Lung microvascular endothelial cell (primary cell): ENCODE measurements around the gene RFT1. TPM values are rescaled to one million over a fixed set of nuclear protein-coding genes. Genes with fewer than 3 reads are reported as not detected.
"Not testable (repeated sequence)": the region's sequence is repeated elsewhere in the genome, so short reads cannot be mapped to it uniquely, and the experiment has no call there.

ENCODE experiments used
- DNase-seq, 2 donors: peaks; one replicate each; pipeline versions ENCODE4 v3.0.0 to v3.0.0-alpha.2; 2010; ENCODE audit warnings: low read depth in 2 of 2
- total RNA-seq: library from RNA; depleted of rRNA; stranded (reverse); fragments of >200 nt; gene quantifications from 2 replicates; pipeline ENCODE4 v1.2.1, GENCODE V29; 2014

RFT1 gene
- total RNA-seq, 1 donor from 2014 or later = 11.3 TPM

GRCh38 chr3:53071882-53072431, 58.3 kb downstream of the RFT1 start:
- DNase-seq = no peak

DNA sequence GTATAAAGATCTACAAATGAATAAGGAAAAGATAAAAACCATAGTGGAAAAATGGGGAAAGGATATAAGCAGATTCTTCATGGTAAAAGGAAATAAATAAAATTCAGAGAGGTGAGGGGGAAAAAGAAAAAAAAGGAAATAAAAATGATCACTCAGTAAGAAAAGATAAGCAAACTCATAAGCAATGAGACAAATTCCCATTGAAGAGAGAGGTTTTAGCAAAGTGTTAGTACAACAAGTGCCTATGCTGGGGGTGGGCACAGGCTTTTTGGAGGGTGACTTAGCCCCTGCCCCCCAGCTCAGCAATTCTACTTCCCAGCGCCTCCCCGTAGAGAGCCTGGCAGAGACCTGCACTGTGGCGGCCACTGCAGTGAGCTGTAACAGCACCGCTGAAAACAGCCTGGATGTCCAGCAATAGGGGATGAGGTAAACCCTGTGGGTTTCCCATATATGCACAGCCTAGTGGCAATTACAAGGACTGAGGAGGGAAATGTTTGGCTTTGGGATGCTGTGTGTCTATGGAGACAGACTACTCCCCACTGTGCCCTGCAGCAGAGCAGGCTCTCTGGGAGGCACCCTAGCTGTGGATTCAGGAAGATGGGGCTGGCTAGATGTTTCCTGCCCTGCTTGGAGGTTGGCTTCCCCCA, 60.7 kb downstream of the RFT1 start:
- no peak for DNase-seq

DNA sequence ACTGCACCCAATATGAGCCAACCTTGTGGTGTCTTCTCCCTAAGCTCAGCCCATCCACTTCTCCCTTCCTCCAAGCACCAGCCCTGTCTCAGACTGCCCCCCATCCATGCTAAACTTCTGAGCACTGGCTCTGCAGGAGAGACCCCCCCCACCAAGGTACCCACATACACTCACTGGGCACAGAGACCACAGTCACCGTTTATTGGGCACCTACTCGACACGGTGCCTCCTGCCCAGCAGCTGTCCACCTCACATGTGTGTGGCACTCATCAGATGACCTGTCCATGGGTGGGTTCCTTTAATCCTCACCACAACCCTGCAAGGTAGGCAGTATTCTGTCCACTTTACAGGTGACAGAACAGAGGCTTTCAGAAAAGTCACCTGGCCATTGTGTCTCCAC, 62.1 kb downstream of the RFT1 start:
- no peak for DNase-seq

- DNase-seq = no peak
Observed at GRCh38 chr3:53067567-53067966, 62.7 kb downstream of the RFT1 start.

DNA sequence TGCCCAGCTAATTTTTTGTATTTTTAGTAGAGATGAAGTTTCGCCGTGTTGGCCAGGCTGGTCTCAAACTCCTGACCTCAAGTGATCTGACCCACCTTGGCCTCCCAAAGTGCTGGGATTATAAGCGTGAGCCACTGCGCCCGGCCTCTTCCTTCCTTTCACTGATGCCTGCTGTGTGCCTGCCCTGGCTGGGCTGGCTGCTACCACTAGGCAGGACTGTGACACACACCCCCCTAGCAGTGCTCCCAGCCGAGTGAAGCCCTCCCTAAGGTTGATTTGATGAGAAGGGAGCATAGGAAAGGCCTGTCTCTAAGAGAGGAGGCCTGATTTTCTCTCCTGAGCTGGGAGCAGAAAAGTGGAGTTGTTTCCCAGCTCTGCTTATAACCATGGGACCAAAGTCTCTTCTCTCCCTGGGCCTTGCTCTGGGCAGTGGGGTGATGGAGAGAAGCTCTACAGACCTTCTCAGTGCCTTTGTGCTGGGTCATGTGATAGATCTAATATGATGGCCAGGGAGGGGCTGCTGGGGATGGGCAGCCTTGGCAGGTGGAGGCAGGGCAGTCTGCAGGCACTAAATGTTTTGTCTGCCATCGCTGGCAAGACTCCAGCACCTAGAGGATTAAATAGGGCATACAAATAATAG, 64.3 kb downstream of the RFT1 start:
- no peak for DNase-seq

DNA sequence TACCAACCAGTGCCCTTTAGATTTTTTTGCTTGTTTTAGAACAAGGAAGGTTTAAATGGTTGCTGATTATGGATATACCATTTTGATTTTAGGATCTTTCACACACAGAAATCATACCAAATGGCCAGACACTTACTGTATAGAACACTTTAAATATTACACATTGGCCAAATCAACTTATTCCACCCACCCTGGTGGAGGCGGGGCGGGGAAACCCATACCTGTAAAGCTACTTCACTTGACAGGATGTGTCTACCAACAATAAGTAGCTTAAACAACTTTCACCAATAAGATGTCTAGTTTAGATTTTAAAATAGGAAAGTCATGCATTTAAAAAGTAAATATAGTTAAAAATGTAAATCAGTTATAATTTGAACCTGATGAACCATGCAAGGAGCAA, 67.3 kb downstream of the RFT1 start:
- no peak for DNase-seq

DNA sequence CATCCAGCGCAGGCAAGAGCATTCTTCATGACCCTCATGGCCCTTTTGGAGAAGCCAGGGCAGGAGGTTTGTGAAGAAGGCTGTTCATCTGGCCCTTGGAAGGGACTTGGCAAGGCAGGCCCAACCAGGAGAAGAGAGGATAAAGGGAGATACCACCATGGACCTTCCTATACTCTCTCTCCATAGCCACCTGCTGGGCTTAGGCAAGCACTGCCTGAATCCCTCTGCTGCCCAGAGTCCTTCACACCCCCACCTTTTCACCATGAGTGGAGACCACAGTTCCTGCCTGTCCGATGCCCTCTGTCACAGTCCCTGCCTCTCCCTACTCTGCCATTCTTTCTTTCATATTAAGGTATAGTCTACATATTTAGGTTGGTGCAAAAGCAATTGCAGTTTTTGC, 73.8 kb downstream of the RFT1 start:
- DNase-seq = peak; percentile 16 to 36

DNA sequence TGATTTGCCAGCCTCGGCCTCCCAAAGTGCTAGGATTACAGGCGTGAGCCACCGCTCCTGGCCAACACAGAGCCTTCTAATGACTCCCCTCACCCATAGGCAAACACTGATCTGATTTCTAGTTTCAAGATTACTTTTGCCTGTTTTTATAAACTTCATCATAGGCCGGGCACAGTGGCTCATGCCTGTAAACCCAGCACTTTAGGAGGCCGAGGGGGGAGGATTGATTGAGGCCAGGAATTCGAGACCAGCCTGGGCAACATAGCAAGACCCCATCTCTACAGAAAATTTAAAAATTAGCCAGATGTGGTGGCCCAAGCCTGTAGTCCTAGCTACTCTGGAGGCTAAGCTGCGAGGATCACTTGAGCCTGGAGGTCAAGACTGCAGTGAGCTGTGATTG, 76.0 kb downstream of the RFT1 start:
- DNase-seq = not testable (repeated sequence)

GRCh38 chr3:53051929-53052328, 78.3 kb downstream of the RFT1 start:
- DNase-seq = no peak

GRCh38 chr3:53049987-53050386, 80.2 kb downstream of the RFT1 start:
- DNase-seq = no peak

DNA sequence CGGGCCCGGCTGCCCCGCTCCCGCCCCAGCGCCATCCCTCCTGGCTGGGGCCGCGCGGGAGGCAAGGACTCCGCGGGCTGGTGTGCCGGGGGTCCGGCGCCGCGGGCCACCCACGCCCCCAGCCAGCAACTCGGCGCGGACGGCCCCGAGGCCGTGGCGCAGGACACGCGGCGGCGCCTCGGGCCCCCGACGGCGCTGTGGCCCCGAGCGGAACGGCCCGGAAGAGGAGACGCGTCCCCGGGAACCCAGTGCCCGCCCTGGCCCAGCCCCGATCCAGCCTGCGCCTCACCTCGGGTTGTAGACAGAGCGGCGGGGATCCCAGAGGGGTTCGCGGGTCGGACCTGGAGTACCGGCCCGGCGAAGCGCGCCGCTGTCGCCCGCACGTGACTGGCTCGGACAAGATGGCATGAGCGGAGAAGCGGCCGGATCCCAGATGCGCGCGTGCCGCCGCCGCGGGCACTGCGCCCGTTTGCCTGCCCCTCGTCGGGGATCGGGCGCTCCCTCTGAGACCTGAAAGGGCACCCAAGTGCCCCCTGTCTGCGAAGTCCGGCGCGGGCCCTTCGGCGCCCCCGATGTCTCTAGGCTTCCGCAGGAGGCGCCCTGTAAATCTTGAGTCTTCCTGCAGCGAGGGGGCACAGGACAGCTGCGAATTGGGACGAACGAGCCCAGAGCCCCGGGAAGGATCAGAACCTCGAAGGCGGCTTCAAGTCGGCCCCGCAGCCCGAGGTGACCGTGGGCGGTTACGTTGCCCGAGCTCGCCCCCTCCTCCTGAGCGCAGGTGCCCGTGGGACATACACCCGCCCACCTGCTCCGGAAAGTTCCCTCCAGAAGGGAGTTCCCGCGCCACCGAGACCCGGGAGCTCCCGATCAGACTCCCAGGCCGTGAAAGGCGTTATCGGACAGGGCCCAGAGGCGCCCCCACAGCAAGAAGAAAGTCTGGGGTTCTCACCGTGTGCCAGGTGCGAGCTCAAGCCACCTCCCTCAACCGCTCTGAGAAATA, 83.8 kb downstream of the RFT1 start:
- peak; percentile 17 to 37 for DNase-seq

GRCh38 chr3:53045518-53046170, 84.6 kb downstream of the RFT1 start, which contains the start of gene SFMBT1:
Gene SFMBT1 (minus strand): TSS chr3:53046073. CDS start chr3:52969128, 76,945 bp downstream.
- DNase-seq = peak; percentile 52 to 70

- peak; percentile 44 to 58 for DNase-seq
Observed at GRCh38 chr3:53044711-53045517, 85.3 kb downstream of the RFT1 start.

GRCh38 chr3:53044371-53044710, 85.9 kb downstream of the RFT1 start:
- DNase-seq = no peak

DNA sequence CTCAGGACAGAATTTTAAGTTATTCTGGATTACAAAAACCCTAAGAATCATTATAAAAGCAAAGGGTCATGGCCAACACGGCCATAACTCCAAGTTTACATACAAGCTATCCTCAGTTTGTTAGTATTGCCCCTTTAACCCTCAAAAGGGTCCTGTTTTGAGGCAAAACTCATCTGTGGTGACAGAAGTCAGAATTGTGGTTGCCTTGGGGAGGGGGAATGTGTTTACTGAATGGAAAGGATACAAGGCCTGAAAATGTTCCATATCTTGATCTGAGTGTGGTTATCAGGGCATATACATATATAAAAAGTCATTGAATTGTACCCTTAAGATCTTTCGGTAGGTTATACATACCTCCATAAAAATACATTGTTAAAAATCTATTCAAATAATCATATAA, 86.5 kb downstream of the RFT1 start:
- no peak for DNase-seq

DNA sequence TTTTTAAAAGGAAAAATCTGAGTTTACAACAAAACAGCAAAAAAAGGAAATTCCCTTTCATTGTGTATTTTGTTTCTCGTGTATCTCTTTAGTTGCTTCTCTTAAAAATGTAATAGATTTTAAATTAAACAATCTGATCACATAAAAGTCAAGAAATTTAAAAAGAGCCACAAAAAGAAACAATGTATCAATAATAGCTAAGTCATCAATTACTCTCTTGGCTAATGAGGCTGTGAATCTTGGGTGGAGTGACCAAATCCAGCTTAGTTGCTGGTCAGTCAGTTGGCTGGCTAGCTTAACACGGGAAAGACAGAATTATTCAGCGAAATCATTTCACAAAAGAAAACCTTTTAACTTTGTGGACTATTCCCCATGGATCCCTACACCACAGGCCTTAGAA, 87.6 kb downstream of the RFT1 start:
- no peak for DNase-seq

DNA sequence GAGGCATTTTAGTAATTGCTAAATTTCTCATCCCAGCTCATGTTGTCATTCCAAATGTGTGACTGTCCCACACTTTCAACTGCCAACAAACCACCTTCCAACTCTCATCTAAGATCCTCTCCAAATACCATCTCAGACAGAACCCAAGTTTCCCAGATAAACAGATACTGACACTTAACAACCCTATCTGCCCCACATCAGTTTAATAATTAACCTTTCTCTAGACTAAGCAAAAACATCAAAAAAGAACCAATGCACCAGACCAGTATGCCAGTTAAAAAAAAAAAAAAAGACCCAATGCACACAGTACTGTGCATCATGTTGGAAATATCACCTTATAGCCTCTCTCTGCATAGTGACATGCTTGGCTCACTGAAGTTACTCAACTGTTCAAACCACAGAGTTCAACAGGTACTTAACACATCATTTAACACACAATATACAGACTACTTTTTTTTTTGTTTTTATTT, 89.8 kb downstream of the RFT1 start:
- DNase-seq = no peak

GRCh38 chr3:53039376-53039752, 90.9 kb downstream of the RFT1 start:
- DNase-seq = no peak

DNA sequence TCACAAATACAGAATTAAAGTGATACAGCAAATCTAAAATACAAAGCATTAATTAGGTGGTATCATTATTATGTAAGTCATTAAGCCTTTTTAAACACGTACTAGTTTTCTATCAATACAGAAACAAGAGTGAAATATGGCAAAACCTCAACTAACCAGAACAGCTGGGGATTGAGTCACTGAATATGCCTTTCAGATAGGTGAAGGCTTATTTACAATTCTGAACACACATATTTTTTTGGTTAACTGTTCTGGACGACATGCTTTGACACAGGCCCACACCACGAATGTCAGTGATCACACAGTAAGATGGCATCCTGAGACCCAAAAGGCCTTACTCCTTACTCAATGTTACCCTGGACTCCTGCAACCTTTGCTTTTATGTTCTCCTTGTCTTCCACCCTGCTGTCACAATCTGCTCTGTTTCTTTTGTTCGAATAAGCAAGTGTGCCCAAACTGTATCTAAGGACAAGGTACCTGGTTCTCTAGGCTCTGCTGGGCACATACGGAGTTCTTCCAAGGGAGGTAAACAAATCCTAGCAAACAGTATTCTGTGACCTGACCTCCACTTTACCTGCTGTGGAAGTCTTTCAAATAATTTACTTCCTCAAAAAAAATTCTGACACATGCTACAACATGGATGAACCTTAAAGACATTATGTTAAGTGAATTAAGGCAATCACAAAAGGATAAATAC, 91.4 kb downstream of the RFT1 start:
- no peak for DNase-seq
